Epithelial cell of esophagus (primary cell): ENCODE measurements around the gene POMT1.
"Not testable (repeated sequence)": the region's sequence is repeated elsewhere in the genome, so short reads cannot be mapped to it uniquely, and the experiment has no call there.

Source experiments
- DNase-seq: peaks from one replicate; pipeline ENCODE4 v3.0.0; 2010; ENCODE audit warnings: low read depth
- H3K4me3 ChIP-seq: 2 replicates; pipeline ENCODE4 v1.5.1; 2011; ENCODE audit warnings: mild to moderate bottlenecking, low read length, control low read depth
- CTCF ChIP-seq: IDR thresholded peaks from 2 replicates; pipeline ENCODE4 v1.5.1; 2011; ENCODE audit warnings: low read depth, mild to moderate bottlenecking, low read length, control low read depth, inconsistent platforms; ENCODE audit not compliant: insufficient read depth; ENCODE audit errors: missing control alignments

Gene POMT1

GRCh38 chr9:131465401-131465800 lies 37.3 kb upstream of the POMT1 start:
- no peak overlapping the region for H3K4me3 ChIP-seq
- DNase-seq: no peak
- TF ChIP-seq CTCF: no peak

- TF ChIP-seq CTCF: no peak
- DNase-seq: no peak
These were observed 35.3 kb upstream of the POMT1 start for GRCh38 chr9:131467214-131467935.

GRCh38 chr9:131468031-131468430 lies 34.7 kb upstream of the POMT1 start:
- no peak overlapping the region for H3K4me3 ChIP-seq
- no peak for TF ChIP-seq CTCF
- DNase-seq: no peak

More at GRCh38 chr9:131467214-131467935, 35.3 kb upstream of the POMT1 start:
- H3K4me3 ChIP-seq: no peak overlapping the region

GRCh38 chr9:131469356-131469755 lies 33.4 kb upstream of the POMT1 start:
- DNase-seq: no peak
- TF ChIP-seq CTCF: no peak

GRCh38 chr9:131469951-131470350 lies 32.8 kb upstream of the POMT1 start:
- TF ChIP-seq CTCF: no peak
- no peak overlapping the region for H3K4me3 ChIP-seq
- no peak for DNase-seq

More at GRCh38 chr9:131469356-131469755, 33.4 kb upstream of the POMT1 start:
- H3K4me3 ChIP-seq: no peak overlapping the region

- DNase-seq: no peak
- no peak for TF ChIP-seq CTCF
- H3K4me3 ChIP-seq: no peak overlapping the region
These were observed 32.1 kb upstream of the POMT1 start for GRCh38 chr9:131470581-131470991.

GRCh38 chr9:131472085-131472484 lies 30.6 kb upstream of the POMT1 start:
- H3K4me3 ChIP-seq, DNase-seq: not testable (repeated sequence)
